MG63 (cell line): ENCODE data around the gene HPF1. TPM values are rescaled to one million over a fixed set of nuclear protein-coding genes. Genes with fewer than 3 reads are reported as not detected.
"Not testable (repeated sequence)": the region's sequence is repeated elsewhere in the genome, so short reads cannot be mapped to it uniquely, and the experiment has no call there.

Experiments
- DNase-seq: peaks from one replicate; pipeline ENCODE4 v3.0.0-alpha.2; 2020
- H3K27me3 ChIP-seq: fragments of 250-450 bp; sonication (Bioruptor Pico); 2 replicates; pipeline ENCODE4 v1.5.1; 2020; ENCODE audit warnings: mild to moderate bottlenecking, moderate library complexity
- H3K36me3 ChIP-seq: fragments of 250-450 bp; sonication (Bioruptor Pico); 2 replicates; pipeline ENCODE4 v1.5.1; 2020; ENCODE audit warnings: mild to moderate bottlenecking, moderate library complexity
- H3K4me3 ChIP-seq: fragments of 250-450 bp; sonication (Bioruptor Pico); 2 replicates; pipeline ENCODE4 v1.5.1; 2020; ENCODE audit warnings: mild to moderate bottlenecking, moderate library complexity
- H3K9me3 ChIP-seq: fragments of 250-450 bp; sonication (Bioruptor Pico); 2 replicates; pipeline ENCODE4 v1.5.1; 2020; ENCODE audit warnings: mild to moderate bottlenecking, moderate library complexity
- total RNA-seq: library from RNA; depleted of rRNA; stranded (reverse); fragments of >200 nt; shearing (Covaris generic); gene quantifications from 2 replicates; pipeline ENCODE4 v1.2.3, GENCODE V29; 2014; ENCODE audit warnings: low replicate concordance

The HPF1 gene
- total RNA-seq, 1 experiment from 2014 or later = 23.9 TPM

DNA sequence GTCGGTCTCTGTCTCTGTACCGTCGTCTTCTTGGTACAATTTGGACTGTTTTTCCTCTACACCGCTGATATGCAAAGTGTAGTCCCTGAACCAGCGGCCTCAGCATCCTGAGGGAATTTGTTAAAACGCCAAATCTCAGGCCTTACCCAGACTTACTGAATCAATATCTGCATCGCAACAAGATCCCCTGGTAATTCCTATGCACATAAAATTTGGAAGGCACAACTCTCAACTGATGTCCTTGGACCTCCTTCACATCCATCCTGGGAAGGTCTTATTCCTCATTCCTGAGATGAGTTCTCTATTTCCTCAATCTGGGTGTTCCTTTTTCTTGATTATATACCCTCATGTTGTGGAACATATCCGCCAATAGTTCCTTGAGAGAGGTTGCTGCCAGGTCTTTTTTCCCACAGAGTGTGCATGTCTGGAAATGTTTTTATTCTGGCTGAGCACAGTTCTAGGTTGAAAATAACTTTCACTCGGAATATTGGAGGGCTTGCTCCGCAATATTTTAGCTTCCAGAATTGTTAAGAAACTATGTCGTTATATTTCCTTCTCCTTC, 738 bp upstream of the HPF1 start:
- DNase-seq = no peak
- Histone ChIP-seq H3K36me3 (no peaks in the 10 kb centered on the region), H3K9me3 (no peaks in the 10 kb centered on the region), H3K4me3 (peak overlapping the region; percentile 71), H3K27me3 (no peaks in the 10 kb centered on the region)

GRCh38 chr4:169756971-169757574, 671 bp downstream of the HPF1 start:
- no peaks in the 10 kb centered on the region for H3K27me3 ChIP-seq
- no peaks in the 10 kb centered on the region for H3K36me3 ChIP-seq
- DNase-seq = no peak
- H3K4me3 ChIP-seq = peak overlapping the region; percentile 71
- no peaks in the 10 kb centered on the region for H3K9me3 ChIP-seq

DNA sequence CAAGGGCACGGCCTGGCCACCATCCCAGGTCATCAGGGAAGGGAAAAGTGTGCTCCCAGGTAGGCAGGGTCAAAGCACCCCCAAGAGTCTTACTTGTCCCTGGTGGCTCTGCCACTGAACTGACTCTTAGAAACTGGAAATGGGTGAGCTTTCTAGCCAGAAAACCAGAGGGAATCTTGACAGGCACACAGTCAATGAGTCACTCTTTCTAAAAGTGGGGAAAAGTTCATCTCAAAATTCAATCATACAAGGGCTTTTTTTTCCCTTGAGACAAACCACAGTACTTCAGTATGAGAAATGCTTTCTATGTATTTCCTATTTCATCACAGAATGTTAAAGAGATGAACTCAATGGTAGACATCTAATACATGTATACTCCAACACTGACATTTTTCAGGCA, 12.5 kb downstream of the HPF1 start:
- no peaks in the 10 kb centered on the region for H3K27me3 ChIP-seq
- no peak for DNase-seq
- H3K9me3 ChIP-seq = no peaks in the 10 kb centered on the region
- no peaks in the 10 kb centered on the region for H3K36me3 ChIP-seq
- no peak overlapping the region for H3K4me3 ChIP-seq

DNA sequence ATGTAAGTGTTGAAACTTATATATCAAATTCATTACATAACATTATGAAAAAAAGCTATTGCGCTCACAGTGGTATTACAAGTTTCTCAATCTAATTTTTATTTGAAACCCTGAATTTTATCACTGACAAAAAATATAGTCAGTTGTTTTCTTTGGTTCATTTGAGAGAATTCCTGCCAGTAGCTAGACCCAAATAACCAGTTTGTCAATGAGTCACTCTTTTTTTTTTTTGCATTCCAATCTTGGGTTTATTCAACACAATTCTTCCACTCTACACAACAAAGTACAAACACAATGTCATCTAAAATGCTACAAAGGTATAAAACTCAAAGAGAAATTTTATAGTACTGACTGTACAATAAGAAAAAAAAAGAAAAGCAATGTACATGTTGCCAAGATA, 13.1 kb downstream of the HPF1 start:
- Histone ChIP-seq H3K4me3 (no peak overlapping the region), H3K27me3 (no peaks in the 10 kb centered on the region), H3K36me3 (no peaks in the 10 kb centered on the region), H3K9me3 (no peaks in the 10 kb centered on the region)
- no peak for DNase-seq

GRCh38 chr4:169741569-169741968, 16.2 kb downstream of the HPF1 start:
- no peaks in the 10 kb centered on the region for H3K9me3 ChIP-seq
- no peak overlapping the region for H3K4me3 ChIP-seq
- H3K36me3 ChIP-seq = no peaks in the 10 kb centered on the region
- DNase-seq = no peak
- no peaks in the 10 kb centered on the region for H3K27me3 ChIP-seq

GRCh38 chr4:169738604-169739003, 19.1 kb downstream of the HPF1 start:
- not testable (repeated sequence) for H3K36me3 ChIP-seq, H3K9me3 ChIP-seq, H3K27me3 ChIP-seq, DNase-seq, H3K4me3 ChIP-seq

DNA sequence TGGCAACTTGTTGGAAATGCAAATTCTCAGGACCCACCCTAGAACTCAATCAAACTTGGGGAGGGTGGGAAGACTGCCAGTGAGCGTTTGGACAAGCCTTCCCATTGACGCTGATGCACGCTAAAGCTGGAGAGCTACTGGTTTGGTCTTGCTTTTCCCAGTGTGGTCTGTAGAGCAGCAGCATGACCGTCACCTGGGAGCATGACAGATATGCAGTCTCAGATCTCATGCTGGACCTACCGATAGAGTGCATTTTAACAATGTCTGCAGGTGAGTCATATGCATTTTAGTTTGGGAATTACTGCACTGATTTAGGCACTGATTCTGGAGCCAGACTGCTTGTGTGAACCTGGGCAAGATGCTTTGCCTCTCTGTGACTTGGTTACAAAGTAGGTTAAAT, 27.2 kb downstream of the HPF1 start:
- H3K9me3 ChIP-seq = no peaks in the 10 kb centered on the region

GRCh38 chr4:169727616-169728015, 30.1 kb downstream of the HPF1 start:
- H3K4me3 ChIP-seq = no peak overlapping the region
- DNase-seq = no peak
- no peaks in the 10 kb centered on the region for H3K9me3 ChIP-seq
- no peaks in the 10 kb centered on the region for H3K27me3 ChIP-seq
- H3K36me3 ChIP-seq = no peaks in the 10 kb centered on the region

More for the DNA sequence above, 27.2 kb downstream of the HPF1 start:
- H3K27me3 ChIP-seq = no peaks in the 10 kb centered on the region
- DNase-seq = no peak
- no peak overlapping the region for H3K4me3 ChIP-seq
- H3K36me3 ChIP-seq = no peaks in the 10 kb centered on the region

GRCh38 chr4:169724260-169724659, 33.5 kb downstream of the HPF1 start:
- Histone ChIP-seq H3K27me3 (no peaks in the 10 kb centered on the region), H3K4me3 (no peak overlapping the region), H3K9me3 (no peaks in the 10 kb centered on the region), H3K36me3 (no peaks in the 10 kb centered on the region)
- no peak for DNase-seq

- H3K27me3 ChIP-seq = no peaks in the 10 kb centered on the region
- no peak overlapping the region for H3K4me3 ChIP-seq
- H3K9me3 ChIP-seq = no peaks in the 10 kb centered on the region
- no peaks in the 10 kb centered on the region for H3K36me3 ChIP-seq
- no peak for DNase-seq
These were observed 34.4 kb downstream of the HPF1 start for GRCh38 chr4:169723207-169723965.

GRCh38 chr4:169720529-169720928, 37.2 kb downstream of the HPF1 start:
- DNase-seq = no peak
- H3K27me3 ChIP-seq = no peaks in the 10 kb centered on the region
- no peaks in the 10 kb centered on the region for H3K9me3 ChIP-seq
- no peak overlapping the region for H3K4me3 ChIP-seq
- H3K36me3 ChIP-seq = no peaks in the 10 kb centered on the region

DNA sequence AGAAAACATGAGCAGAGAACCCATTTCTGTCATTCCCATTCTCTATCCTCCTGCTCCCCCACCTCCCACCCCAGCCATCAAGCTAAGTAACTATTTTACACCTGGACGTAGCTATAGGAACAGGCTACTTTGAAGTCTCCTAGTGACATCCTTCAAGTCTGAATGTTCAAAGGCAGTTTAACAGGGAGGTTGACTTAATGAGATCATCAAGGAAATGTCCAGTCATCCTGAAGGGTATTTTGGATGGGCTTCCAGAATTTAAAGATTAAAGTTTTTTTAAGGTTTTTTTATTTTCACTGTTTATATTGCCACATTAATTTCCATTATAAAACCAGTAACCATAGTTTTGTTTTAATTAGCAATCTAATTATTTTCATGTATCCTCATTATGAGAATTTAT, 41.1 kb downstream of the HPF1 start:
- Histone ChIP-seq H3K36me3 (no peaks in the 10 kb centered on the region), H3K27me3 (no peaks in the 10 kb centered on the region)
- DNase-seq = no peak

GRCh38 chr4:169715826-169716225, 41.9 kb downstream of the HPF1 start:
- no peaks in the 10 kb centered on the region for H3K36me3 ChIP-seq

More for the DNA sequence above, 41.1 kb downstream of the HPF1 start:
- Histone ChIP-seq H3K9me3 (no peaks in the 10 kb centered on the region), H3K4me3 (no peak overlapping the region)

DNA sequence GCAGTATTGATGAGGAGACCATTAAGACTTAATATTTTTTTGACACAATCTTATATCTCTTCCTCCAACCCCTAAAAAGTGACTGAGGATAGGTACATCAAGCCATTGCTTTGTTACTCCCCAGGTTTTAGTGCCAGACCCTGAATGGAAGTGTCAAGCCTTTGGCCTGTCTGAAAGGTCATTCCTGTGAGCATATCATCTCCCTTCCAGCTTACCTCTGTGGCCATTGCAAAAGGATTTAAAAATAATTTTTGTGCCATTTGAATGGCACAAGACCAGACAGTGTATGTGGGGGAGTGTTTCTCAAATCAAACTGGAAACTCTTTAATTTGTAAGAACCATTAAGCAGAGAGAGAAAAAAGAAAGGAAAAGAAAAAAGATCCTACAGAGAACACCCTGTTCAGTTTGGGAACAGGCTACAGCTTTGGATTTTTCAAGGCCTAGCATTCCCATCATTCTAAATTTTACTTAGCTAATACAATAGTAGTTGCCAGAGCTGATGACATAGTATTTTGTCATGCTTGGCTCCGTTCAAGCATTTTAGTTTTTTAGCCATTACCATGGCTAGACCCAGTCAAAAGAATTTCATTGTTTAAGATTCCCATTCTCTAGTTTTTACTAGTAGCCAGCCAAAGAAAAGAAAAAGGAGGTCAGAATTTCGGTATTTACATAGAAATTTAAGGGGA, 49.6 kb downstream of the HPF1 start:
- Histone ChIP-seq H3K9me3 (no peaks in the 10 kb centered on the region), H3K36me3 (no peaks in the 10 kb centered on the region), H3K4me3 (no peak overlapping the region), H3K27me3 (no peaks in the 10 kb centered on the region)
- no peak for DNase-seq

More at GRCh38 chr4:169715826-169716225, 41.9 kb downstream of the HPF1 start:
- DNase-seq = no peak
- H3K4me3 ChIP-seq = no peak overlapping the region
- H3K27me3 ChIP-seq = no peaks in the 10 kb centered on the region
- H3K9me3 ChIP-seq = no peaks in the 10 kb centered on the region

- H3K4me3 ChIP-seq = no peak overlapping the region
- H3K36me3 ChIP-seq = no peaks in the 10 kb centered on the region; the same call in 1 of the 2 replicates
- no peaks in the 10 kb centered on the region for H3K27me3 ChIP-seq
These were observed 59.4 kb downstream of the HPF1 start for GRCh38 chr4:169698331-169698730.

DNA sequence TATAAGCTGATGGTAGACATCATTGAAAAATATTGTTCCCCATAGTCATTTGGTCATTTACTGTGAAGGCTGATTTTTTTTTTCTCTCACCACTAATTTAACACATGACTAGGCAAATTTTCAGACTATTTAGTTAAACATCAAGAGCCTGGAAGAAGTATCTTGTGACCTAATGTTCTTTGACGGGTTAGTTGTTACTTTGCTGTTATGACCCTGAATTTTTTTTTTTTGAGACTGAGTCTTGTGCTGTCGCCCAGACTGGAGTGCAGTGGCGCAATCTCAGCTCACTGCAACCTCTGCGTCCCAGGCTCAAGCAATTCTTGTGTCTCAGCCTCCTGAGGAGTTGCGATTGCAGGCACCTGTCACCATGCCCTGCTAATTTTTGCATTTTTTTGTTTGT, 67.0 kb downstream of the HPF1 start:
- Histone ChIP-seq H3K4me3 (no peak overlapping the region), H3K9me3 (no peaks in the 10 kb centered on the region), H3K27me3 (no peaks in the 10 kb centered on the region), H3K36me3 (no peaks in the 10 kb centered on the region)
- no peak for DNase-seq

More at GRCh38 chr4:169698331-169698730, 59.4 kb downstream of the HPF1 start:
- H3K9me3 ChIP-seq = no peaks in the 10 kb centered on the region
- DNase-seq = no peak

DNA sequence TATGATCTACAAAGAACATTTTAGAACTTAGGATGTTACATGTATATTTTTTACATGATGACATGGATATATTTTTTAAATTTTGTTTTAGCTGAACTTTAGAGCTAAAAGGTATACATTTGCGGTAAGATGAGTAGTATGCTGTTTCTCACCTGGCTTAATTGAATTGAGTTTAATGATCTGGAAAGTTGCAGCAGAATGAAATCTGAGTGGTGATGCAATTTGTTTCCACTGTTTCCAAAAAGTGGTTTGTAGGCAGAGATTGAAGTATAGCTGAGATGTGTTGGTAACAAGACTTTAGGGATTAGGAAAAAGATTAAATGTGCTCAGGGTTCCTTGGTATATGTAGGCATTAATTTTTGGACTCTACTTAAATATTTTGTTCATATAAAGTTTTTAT, 68.1 kb downstream of the HPF1 start:
- no peak for DNase-seq
- Histone ChIP-seq H3K4me3 (no peak overlapping the region), H3K27me3 (no peaks in the 10 kb centered on the region), H3K9me3 (no peaks in the 10 kb centered on the region), H3K36me3 (no peaks in the 10 kb centered on the region)
